Measurements from ENCODE around the gene APLN. TPM values are rescaled to one million over a fixed set of nuclear protein-coding genes. Genes with fewer than 3 reads are reported as not detected.
A peak's percentile ranks its signal among the peaks of the same experiment; 100 is the strongest.

APLN gene
- total RNA-seq, 8 experiments from 2014 or later: 0.21 to 2.4 (median 1.1) TPM; not detected in 1

- no peak for ATAC-seq (replicated peaks in 6 of 8)
- peaks cover 4 to 8% of the 10 kb centered on the region in 2 donors for H3K4me1 ChIP-seq (replicated peaks in 1 of 2)
- in situ Hi-C loops (cut with MboI; ENCODE audit: low pct_unique_long_range_greater_than_20kb in 2 of 9, low sequenced_read_pairs in 9 of 9, unreplicated experiment in 9 of 9): no loop called here
- no peak overlapping the region for H3K27ac ChIP-seq
- no peak overlapping the region for H3K4me3 ChIP-seq
- 47% methylated on average over 3 of the region's 3 CpGs; no CpG with 5 or more reads in 9 of the 10 experiments for WGBS, 10 experiments
These were observed 33.3 kb upstream of the APLN start for GRCh38 chrX:129688097-129688496.

DNA sequence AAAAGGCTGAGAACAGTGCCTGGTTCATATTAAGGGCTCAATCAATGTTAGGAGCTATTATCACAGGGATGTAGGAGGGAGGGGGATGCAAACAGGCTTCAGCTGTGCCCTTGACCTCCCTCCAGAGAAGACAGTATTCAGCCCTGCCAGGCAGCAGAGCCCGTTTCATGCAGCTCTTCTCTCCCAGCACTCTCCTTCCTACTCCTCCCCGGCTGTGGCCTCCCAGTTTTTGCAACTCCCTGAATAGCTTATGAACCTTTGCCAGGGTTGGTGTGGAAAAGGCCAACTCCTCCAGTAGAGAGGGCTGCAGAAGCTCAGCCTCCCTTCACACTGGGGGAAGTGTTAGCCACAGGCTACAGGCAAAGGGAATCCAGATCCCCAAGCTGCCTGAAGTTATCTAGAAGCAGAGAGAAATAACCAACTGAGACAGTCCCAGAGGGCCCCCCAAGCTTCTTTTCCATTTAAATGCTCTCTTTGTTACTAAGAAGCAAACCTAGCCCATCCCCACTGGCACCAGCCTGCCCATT, 31.7 kb upstream of the APLN start:
- H3K4me1 ChIP-seq (replicated peaks in 1 of 2): peaks cover 4 to 8% of the 10 kb centered on the region in 2 donors
- 10% methylated on average over 2 of the region's 2 CpGs; no CpG with 5 or more reads in 9 of the 10 experiments for WGBS, 10 experiments
- ATAC-seq (replicated peaks in 6 of 8): peak in 7 of 8 experiments; percentile 56 to 88 (median 68)
- no peak overlapping the region for H3K4me3 ChIP-seq
- H3K27ac ChIP-seq: no peak overlapping the region
- in situ Hi-C loops (cut with MboI; ENCODE audit: low pct_unique_long_range_greater_than_20kb in 2 of 9, low sequenced_read_pairs in 9 of 9, unreplicated experiment in 9 of 9): no loop called here

DNA sequence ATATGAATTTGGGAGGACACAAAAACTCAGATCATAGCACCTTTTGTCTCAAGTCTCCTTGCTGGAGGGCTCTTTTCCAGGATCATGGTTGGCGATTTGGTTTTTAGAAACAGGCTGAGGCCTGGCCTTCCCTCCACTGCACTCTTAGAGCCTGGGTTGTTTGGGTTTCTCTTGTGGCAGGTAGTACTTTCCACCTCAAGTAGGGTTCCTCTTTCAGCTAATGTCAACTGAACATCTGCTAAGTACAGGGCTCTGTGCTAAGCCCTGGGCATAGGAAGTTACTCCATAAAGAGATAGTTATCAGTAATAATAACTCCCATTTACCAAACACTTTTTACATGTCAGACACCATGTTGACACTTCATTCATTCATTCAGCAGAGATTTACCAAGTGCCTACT, 28.2 kb upstream of the APLN start:
- WGBS, 10 experiments: 50 to 80% (median 80%) methylated on average over 1 of the region's 1 CpG; no CpG with 5 or more reads in 7 of the 10 experiments
- in situ Hi-C loops (cut with MboI; ENCODE audit: low pct_unique_long_range_greater_than_20kb in 2 of 9, low sequenced_read_pairs in 9 of 9, unreplicated experiment in 9 of 9): no loop called here
- no peak overlapping the region for H3K27ac ChIP-seq
- no peak for ATAC-seq (replicated peaks in 6 of 8)
- peaks cover 4 to 8% of the 10 kb centered on the region in 2 donors for H3K4me1 ChIP-seq (replicated peaks in 1 of 2)
- H3K4me3 ChIP-seq: no peak overlapping the region

GRCh38 chrX:129679901-129680300, 25.1 kb upstream of the APLN start:
- in situ Hi-C loops (cut with MboI; ENCODE audit: low pct_unique_long_range_greater_than_20kb in 2 of 9, low sequenced_read_pairs in 9 of 9, unreplicated experiment in 9 of 9): no loop called here
- Histone ChIP-seq H3K27ac (no peak overlapping the region), H3K4me1 (replicated peaks in 1 of 2) (no peaks in the 10 kb centered on the region), H3K4me3 (no peak overlapping the region)
- WGBS, 10 experiments: 50 to 60% methylated on average over 1 of the region's 1 CpG; no CpG with 5 or more reads in 8 of the 10 experiments
- ATAC-seq (replicated peaks in 6 of 8): peak in 6 of 8 experiments; percentile 58 to 90 (median 62)

- in situ Hi-C loops (cut with MboI; ENCODE audit: low pct_unique_long_range_greater_than_20kb in 2 of 9, low sequenced_read_pairs in 9 of 9, unreplicated experiment in 9 of 9): no loop called here
- Histone ChIP-seq H3K27ac (no peak overlapping the region), H3K4me3 (no peak overlapping the region), H3K4me1 (replicated peaks in 1 of 2) (no peaks in the 10 kb centered on the region)
- ATAC-seq (replicated peaks in 6 of 8): peak in 1 of 8 experiments; percentile 21
- 33 to 96% methylated on average over 2 to 3 of the region's 14 CpGs; no CpG with 5 or more reads in 8 of the 10 experiments for WGBS, 10 experiments
These were observed 23.9 kb upstream of the APLN start for GRCh38 chrX:129678614-129679195.

DNA sequence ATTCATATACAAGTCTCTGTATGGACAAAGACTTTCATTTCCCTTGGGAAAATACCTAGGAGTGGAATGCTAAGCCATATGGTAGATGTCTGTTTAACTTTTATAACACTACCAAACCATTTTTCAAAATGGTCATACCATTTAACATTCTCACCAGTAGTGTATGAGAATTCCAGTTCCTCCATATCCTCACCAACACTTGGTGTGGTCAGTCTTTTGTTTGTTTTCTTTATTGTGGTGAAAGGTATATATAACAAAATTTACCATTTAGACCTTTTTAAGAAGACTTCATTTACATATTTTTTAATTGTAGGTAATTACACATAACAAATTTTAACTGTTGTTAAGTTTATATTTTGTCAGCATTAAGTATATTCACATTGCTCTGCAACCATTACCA, 12.7 kb upstream of the APLN start:
- H3K4me3 ChIP-seq: no peak overlapping the region
- no peak overlapping the region for H3K27ac ChIP-seq
- in situ Hi-C loops (cut with MboI; ENCODE audit: low pct_unique_long_range_greater_than_20kb in 2 of 9, low sequenced_read_pairs in 9 of 9, unreplicated experiment in 9 of 9): no loop called here
- ATAC-seq (replicated peaks in 6 of 8): no peak
- no peaks in the 10 kb centered on the region for H3K4me1 ChIP-seq (replicated peaks in 1 of 2)

- WGBS, 10 experiments: 0 to 20% (median 0%) methylated on average over 1 to 3 of the region's 7 CpGs; no CpG with 5 or more reads in 7 of the 10 experiments
- H3K4me1 ChIP-seq (replicated peaks in 1 of 2): no peaks in the 10 kb centered on the region
- H3K4me3 ChIP-seq: no peak overlapping the region
- no peak overlapping the region for H3K27ac ChIP-seq
- peak in 4 of 8 experiments; percentile 42 to 93 (median 68) for ATAC-seq (replicated peaks in 6 of 8)
- in situ Hi-C loops (cut with MboI; ENCODE audit: low pct_unique_long_range_greater_than_20kb in 2 of 9, low sequenced_read_pairs in 9 of 9, unreplicated experiment in 9 of 9): no loop called here
These were observed 11.3 kb upstream of the APLN start for GRCh38 chrX:129665916-129666644.

GRCh38 chrX:129663171-129663570, 8.4 kb upstream of the APLN start:
- H3K27ac ChIP-seq: no peak overlapping the region
- no peak overlapping the region for H3K4me3 ChIP-seq
- ATAC-seq (replicated peaks in 6 of 8): no peak
- in situ Hi-C loops (cut with MboI; ENCODE audit: low pct_unique_long_range_greater_than_20kb in 2 of 9, low sequenced_read_pairs in 9 of 9, unreplicated experiment in 9 of 9): no loop called here
- no peaks in the 10 kb centered on the region for H3K4me1 ChIP-seq (replicated peaks in 1 of 2)
- 39 to 40% methylated on average over 1 to 3 of the region's 3 CpGs; no CpG with 5 or more reads in 8 of the 10 experiments for WGBS, 10 experiments

DNA sequence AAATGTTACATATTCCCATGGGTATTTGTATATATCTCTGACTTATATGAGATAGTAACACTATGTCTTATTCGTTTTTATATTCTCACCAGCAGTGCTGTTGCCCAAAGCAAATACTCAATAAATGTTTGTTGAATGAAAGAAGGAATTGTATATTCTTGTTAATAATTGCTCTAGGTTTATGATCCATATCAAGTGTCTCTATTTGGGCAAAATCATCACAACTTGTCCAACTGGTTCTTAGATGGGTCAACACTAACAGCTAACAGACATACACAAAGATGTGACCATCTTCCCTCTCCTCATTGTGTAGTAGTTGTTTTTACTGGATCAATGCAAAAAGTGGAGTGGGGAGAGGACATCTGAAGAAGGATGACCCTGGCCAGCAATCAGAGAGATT, 6.6 kb upstream of the APLN start:
- no peak for ATAC-seq (replicated peaks in 6 of 8)
- in situ Hi-C loops (cut with MboI; ENCODE audit: low pct_unique_long_range_greater_than_20kb in 2 of 9, low sequenced_read_pairs in 9 of 9, unreplicated experiment in 9 of 9): no loop called here
- Histone ChIP-seq H3K4me3 (no peak overlapping the region), H3K27ac (no peak overlapping the region), H3K4me1 (replicated peaks in 1 of 2) (no peaks in the 10 kb centered on the region)
- WGBS, 10 experiments: 0 to 86% (median 31%) methylated on average over 1 of the region's 1 CpG; no CpG with 5 or more reads in 6 of the 10 experiments

GRCh38 chrX:129659861-129660260, 5.1 kb upstream of the APLN start:
- in situ Hi-C loops (cut with MboI; ENCODE audit: low pct_unique_long_range_greater_than_20kb in 2 of 9, low sequenced_read_pairs in 9 of 9, unreplicated experiment in 9 of 9): no loop called here
- no peak overlapping the region for H3K27ac ChIP-seq
- H3K4me3 ChIP-seq: no peak overlapping the region
- 29 to 100% methylated on average over 1 to 3 of the region's 5 CpGs; no CpG with 5 or more reads in 8 of the 10 experiments for WGBS, 10 experiments
- ATAC-seq (replicated peaks in 6 of 8): no peak
- H3K4me1 ChIP-seq (replicated peaks in 1 of 2): peaks cover 5% of the 10 kb centered on the region in 2 donors

- no peak for ATAC-seq (replicated peaks in 6 of 8)
- Histone ChIP-seq H3K27ac (no peak overlapping the region), H3K4me3 (no peak overlapping the region), H3K4me1 (replicated peaks in 1 of 2) (peaks cover 5% of the 10 kb centered on the region in 2 donors)
- in situ Hi-C loops (cut with MboI; ENCODE audit: low pct_unique_long_range_greater_than_20kb in 2 of 9, low sequenced_read_pairs in 9 of 9, unreplicated experiment in 9 of 9): no loop called here
- 60 to 100% (median 92%) methylated on average over 1 of the region's 2 CpGs; no CpG with 5 or more reads in 6 of the 10 experiments for WGBS, 10 experiments
These were observed 4.4 kb upstream of the APLN start for GRCh38 chrX:129659141-129659540.

DNA sequence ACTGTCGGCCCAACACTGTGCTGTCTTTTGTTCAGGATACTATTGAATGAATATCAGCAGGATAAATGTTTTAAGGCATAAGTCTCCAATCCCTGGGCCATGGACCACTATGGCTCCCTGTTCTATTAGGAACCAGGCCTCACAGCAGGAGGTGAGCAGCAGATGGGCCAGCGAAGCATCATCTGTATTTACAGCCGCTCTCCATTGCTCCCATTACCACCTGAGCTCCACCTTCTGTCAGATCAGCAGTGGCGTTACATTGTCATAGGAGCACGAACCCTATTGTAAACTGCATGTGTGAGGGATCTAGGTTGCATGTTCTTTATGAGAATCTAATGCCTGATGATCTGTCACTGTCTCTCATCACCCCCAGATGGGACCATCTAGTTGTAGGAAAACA, 3.7 kb upstream of the APLN start:
- Histone ChIP-seq H3K4me1 (replicated peaks in 1 of 2) (peaks cover 8 to 9% of the 10 kb centered on the region in 2 donors), H3K4me3 (no peak overlapping the region), H3K27ac (no peak overlapping the region)
- 33 to 70% methylated on average over 1 to 5 of the region's 5 CpGs; no CpG with 5 or more reads in 8 of the 10 experiments for WGBS, 10 experiments
- in situ Hi-C loops (cut with MboI; ENCODE audit: low pct_unique_long_range_greater_than_20kb in 2 of 9, low sequenced_read_pairs in 9 of 9, unreplicated experiment in 9 of 9): no loop called here
- ATAC-seq (replicated peaks in 6 of 8): no peak

- H3K27ac ChIP-seq: no peak overlapping the region
- H3K4me3 ChIP-seq: no peak overlapping the region
- 55 to 100% (median 100%) methylated on average over 1 to 6 of the region's 11 CpGs; no CpG with 5 or more reads in 5 of the 10 experiments for WGBS, 10 experiments
- ATAC-seq (replicated peaks in 6 of 8): peak in 2 of 8 experiments; percentile 5 to 6
- in situ Hi-C loops (cut with MboI; ENCODE audit: low pct_unique_long_range_greater_than_20kb in 2 of 9, low sequenced_read_pairs in 9 of 9, unreplicated experiment in 9 of 9): no loop called here
- peaks cover 10 to 14% of the 10 kb centered on the region in 2 donors for H3K4me1 ChIP-seq (replicated peaks in 1 of 2)
These were observed 942 bp upstream of the APLN start for GRCh38 chrX:129655547-129656249.
